ENCODE results near the gene CEP55. TPM values are rescaled to one million over a fixed set of nuclear protein-coding genes. Genes with fewer than 3 reads are reported as not detected.

The CEP55 gene
- polyA plus RNA-seq, 2 donors = 8.3 to 11.5 TPM

DNA sequence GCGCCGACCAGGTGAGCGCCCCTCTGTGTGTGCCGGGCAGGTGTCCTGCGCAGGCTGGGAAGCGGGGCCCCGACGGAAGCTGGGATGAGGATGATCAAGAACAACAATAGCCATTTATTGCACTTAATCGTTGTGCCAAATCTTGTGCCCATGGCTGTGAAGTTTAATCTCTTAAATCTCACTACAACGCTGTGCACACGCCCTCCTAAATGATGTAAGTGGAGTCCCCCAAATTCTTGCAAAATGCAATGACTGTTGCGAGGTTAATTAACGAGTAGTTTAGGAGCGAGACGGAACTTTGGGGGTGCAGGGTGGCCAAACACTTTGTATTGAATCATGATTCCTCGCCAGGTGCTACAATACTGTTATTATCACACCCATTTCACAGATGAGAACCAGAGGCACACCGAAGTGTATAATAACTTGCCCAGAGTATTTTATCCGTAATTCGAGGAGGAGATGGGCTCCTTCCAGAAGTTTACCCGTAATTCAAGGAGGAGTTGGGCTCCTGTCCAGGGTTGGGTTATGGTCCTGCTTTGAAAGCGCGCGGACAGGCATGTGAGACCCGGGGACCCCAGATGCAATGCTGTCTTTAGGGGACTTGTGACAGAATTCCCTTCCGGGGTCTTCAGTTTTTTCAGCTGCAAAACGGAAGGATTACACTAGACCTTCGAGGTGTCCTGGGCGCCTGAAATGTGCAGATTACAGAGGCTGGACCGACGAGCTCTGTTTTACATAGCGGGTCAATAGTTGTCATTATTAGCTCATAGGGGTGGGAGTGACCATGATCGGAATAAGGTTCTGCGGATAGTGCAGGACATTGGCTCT lies 71.1 kb downstream of the CEP55 start:
- Histone ChIP-seq H3K36me3 (ENCODE audit: control insufficient read depth in 2 of 2, insufficient read depth in 2 of 2, low read length in 1 of 2) (no peaks in the 10 kb centered on the region), H3K4me1 (ENCODE audit: control insufficient read depth in 2 of 2, insufficient read depth in 2 of 2, low read length in 1 of 2) (peaks cover under 1 to 7% of the 10 kb centered on the region in 2 donors), H3K27ac (ENCODE audit: low read depth in 2 of 2, low read length in 1 of 2) (no peak overlapping the region), H3K4me3 (ENCODE audit: low read depth in 1 of 2, low read length in 2 of 2) (no peak overlapping the region), H3K27me3 (ENCODE audit: control insufficient read depth in 1 of 2, insufficient read depth in 2 of 2, low read length in 2 of 2) (peaks cover 8 to 14% of the 10 kb centered on the region in 2 donors), H3K9me3 (ENCODE audit: control insufficient read depth in 2 of 2, insufficient read depth in 1 of 2, low read depth in 1 of 2, low read length in 1 of 2) (no peaks in the 10 kb centered on the region)
- WGBS, 2 donors = 15 to 17% methylated on average over 33 of the region's 33 CpGs

DNA sequence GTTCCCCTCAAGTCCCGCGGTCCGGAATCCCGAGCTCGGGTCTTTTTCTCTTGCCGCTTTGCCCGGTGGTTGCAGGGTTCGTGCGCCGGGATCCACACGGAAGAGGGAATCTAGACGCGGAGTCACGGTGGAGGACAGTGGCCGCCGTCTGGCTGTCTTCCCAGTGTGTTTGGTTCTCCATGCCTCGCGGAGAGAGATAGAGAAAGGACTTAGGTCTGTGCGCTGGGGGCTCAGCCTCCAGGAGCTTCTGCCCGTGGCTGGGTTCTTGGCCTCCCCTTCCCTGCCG lies 71.6 kb downstream of the CEP55 start:
- no peaks in the 10 kb centered on the region for H3K9me3 ChIP-seq (ENCODE audit: control insufficient read depth in 2 of 2, insufficient read depth in 1 of 2, low read depth in 1 of 2, low read length in 1 of 2)
- H3K4me3 ChIP-seq (ENCODE audit: low read depth in 1 of 2, low read length in 2 of 2) = no peak overlapping the region
- H3K4me1 ChIP-seq (ENCODE audit: control insufficient read depth in 2 of 2, insufficient read depth in 2 of 2, low read length in 1 of 2) = peaks cover 2 to 7% of the 10 kb centered on the region in 2 donors
- 10 to 20% methylated on average over 21 of the region's 21 CpGs for WGBS, 2 donors
- no peak overlapping the region for H3K27ac ChIP-seq (ENCODE audit: low read depth in 2 of 2, low read length in 1 of 2)
- H3K27me3 ChIP-seq (ENCODE audit: control insufficient read depth in 1 of 2, insufficient read depth in 2 of 2, low read length in 2 of 2) = peaks cover 8 to 14% of the 10 kb centered on the region in 2 donors
- H3K36me3 ChIP-seq (ENCODE audit: control insufficient read depth in 2 of 2, insufficient read depth in 2 of 2, low read length in 1 of 2) = no peaks in the 10 kb centered on the region

DNA sequence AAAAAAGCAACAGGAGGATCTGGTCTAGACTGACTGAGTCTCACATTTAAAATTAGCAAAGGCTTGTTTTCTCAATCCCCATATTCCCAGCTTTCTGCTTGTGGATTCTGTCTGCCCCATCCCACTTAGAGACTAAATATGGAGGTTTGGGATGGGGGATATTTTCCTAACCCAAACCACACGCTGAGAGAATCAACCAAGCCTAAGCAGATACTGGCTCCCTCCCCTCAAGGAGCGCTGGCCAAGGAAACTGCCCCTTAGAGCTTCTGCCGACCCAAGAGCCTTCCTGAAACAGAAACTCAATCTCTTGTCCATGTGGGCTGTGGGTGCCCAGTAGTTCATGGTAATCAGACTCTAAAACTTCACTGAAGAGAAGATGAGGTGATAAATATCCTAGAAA lies 74.0 kb downstream of the CEP55 start:
- 62 to 77% methylated on average over 3 of the region's 3 CpGs for WGBS, 2 donors
- H3K27me3 ChIP-seq (ENCODE audit: control insufficient read depth in 1 of 2, insufficient read depth in 2 of 2, low read length in 2 of 2) = peaks cover 8 to 14% of the 10 kb centered on the region in 2 donors
- no peaks in the 10 kb centered on the region for H3K36me3 ChIP-seq (ENCODE audit: control insufficient read depth in 2 of 2, insufficient read depth in 2 of 2, low read length in 1 of 2)
- H3K4me3 ChIP-seq (ENCODE audit: low read depth in 1 of 2, low read length in 2 of 2) = no peak overlapping the region
- no peaks in the 10 kb centered on the region for H3K9me3 ChIP-seq (ENCODE audit: control insufficient read depth in 2 of 2, insufficient read depth in 1 of 2, low read depth in 1 of 2, low read length in 1 of 2)
- peaks cover 2 to 7% of the 10 kb centered on the region in 2 donors for H3K4me1 ChIP-seq (ENCODE audit: control insufficient read depth in 2 of 2, insufficient read depth in 2 of 2, low read length in 1 of 2)
- H3K27ac ChIP-seq (ENCODE audit: low read depth in 2 of 2, low read length in 1 of 2) = no peak overlapping the region

DNA sequence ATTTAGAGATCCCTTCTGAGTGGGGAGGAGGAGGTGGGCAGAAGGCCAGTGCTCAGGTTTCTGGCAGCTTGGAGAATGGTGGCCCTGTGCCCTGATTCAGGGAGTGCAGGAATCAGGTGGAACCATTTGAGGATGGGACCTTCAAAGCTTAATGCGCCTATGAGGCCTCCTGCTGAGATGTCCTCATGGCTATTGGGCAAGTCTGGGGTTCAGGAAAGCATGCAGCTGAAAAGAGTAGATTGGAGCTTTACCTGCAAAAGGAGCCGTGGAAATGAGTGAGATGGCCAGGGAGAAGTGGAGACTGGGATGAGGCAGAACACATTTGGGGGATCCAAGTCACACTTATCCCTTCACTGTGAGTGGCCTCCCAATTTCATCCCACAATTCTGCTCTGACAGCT lies 76.2 kb downstream of the CEP55 start:
- Histone ChIP-seq H3K27me3 (ENCODE audit: control insufficient read depth in 1 of 2, insufficient read depth in 2 of 2, low read length in 2 of 2) (peaks cover 2 to 3% of the 10 kb centered on the region in 2 donors), H3K36me3 (ENCODE audit: control insufficient read depth in 2 of 2, insufficient read depth in 2 of 2, low read length in 1 of 2) (no peaks in the 10 kb centered on the region), H3K4me1 (ENCODE audit: control insufficient read depth in 2 of 2, insufficient read depth in 2 of 2, low read length in 1 of 2) (peaks cover 0 to 2% of the 10 kb centered on the region in 2 donors), H3K4me3 (ENCODE audit: low read depth in 1 of 2, low read length in 2 of 2) (no peak overlapping the region), H3K27ac (ENCODE audit: low read depth in 2 of 2, low read length in 1 of 2) (no peak overlapping the region), H3K9me3 (ENCODE audit: control insufficient read depth in 2 of 2, insufficient read depth in 1 of 2, low read depth in 1 of 2, low read length in 1 of 2) (no peaks in the 10 kb centered on the region)
- WGBS, 2 donors = 89 to 91% methylated on average over 2 of the region's 2 CpGs

DNA sequence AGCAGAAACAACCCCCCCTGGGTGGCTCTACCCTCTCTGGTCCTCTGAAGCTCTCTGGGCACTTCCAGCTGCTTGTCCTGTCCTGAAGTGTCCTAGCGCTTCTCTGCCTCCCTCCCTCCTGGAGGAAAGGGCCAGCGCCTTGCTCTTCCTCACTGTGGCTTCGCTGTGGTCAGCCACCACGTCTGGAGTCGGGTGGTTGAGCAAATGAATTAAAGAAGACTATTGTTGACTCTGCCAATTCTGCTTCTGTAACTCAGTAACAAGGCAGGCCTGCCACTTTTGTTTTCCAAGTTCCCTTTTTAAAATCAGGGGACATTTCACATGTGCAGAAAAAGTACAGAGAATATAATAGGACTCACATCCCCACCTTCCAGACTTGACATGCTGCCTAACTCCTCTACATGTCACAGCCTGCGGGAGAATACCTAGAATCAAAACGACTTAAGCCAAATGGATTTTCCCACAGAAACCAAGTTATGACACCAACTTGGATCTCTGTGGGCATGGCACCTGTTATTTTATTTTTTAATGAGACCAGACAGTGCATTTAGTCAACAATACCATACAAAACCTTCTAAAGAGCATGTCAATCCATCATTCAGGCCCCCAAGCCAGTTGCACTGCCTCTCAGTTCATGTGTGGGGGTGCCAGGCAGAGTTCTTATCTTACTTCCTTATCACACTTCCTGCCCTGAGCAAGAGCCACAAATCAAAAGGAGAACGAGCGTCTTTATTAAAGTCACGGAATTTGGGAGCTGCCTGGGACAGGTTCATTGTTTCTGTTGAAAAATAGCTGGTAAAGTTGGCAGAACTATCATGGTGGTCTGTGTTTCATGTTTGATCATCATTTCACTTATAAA lies 76.9 kb downstream of the CEP55 start:
- 29 to 32% methylated on average over 10 of the region's 10 CpGs for WGBS, 2 donors
- Histone ChIP-seq H3K27me3 (ENCODE audit: control insufficient read depth in 1 of 2, insufficient read depth in 2 of 2, low read length in 2 of 2) (no peaks in the 10 kb centered on the region), H3K4me1 (ENCODE audit: control insufficient read depth in 2 of 2, insufficient read depth in 2 of 2, low read length in 1 of 2) (peaks cover 0 to 2% of the 10 kb centered on the region in 2 donors), H3K9me3 (ENCODE audit: control insufficient read depth in 2 of 2, insufficient read depth in 1 of 2, low read depth in 1 of 2, low read length in 1 of 2) (no peaks in the 10 kb centered on the region), H3K4me3 (ENCODE audit: low read depth in 1 of 2, low read length in 2 of 2) (no peak overlapping the region), H3K36me3 (ENCODE audit: control insufficient read depth in 2 of 2, insufficient read depth in 2 of 2, low read length in 1 of 2) (no peaks in the 10 kb centered on the region), H3K27ac (ENCODE audit: low read depth in 2 of 2, low read length in 1 of 2) (no peak overlapping the region)

DNA sequence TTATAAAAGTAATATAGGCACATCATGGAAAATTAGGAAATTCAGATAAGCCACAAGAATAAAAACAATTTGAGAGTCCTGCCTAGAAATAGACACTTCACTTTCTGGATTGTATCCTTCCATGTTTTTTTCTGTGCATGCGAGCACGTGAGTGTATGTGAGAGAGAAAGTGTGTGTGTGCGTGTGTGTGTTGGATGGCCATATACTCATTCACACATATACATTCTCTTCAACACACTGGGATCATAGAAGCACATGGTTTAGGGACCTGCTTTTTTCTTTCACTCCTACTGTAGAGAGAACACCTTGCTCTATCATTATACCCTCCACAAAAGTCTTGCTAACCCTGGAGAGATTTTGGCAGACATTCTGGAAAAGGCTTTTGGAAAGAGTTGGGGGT lies 77.5 kb downstream of the CEP55 start:
- Histone ChIP-seq H3K4me1 (ENCODE audit: control insufficient read depth in 2 of 2, insufficient read depth in 2 of 2, low read length in 1 of 2) (peaks cover 0 to 2% of the 10 kb centered on the region in 2 donors), H3K27me3 (ENCODE audit: control insufficient read depth in 1 of 2, insufficient read depth in 2 of 2, low read length in 2 of 2) (no peaks in the 10 kb centered on the region), H3K27ac (ENCODE audit: low read depth in 2 of 2, low read length in 1 of 2) (no peak overlapping the region), H3K9me3 (ENCODE audit: control insufficient read depth in 2 of 2, insufficient read depth in 1 of 2, low read depth in 1 of 2, low read length in 1 of 2) (no peaks in the 10 kb centered on the region), H3K36me3 (ENCODE audit: control insufficient read depth in 2 of 2, insufficient read depth in 2 of 2, low read length in 1 of 2) (no peaks in the 10 kb centered on the region), H3K4me3 (ENCODE audit: low read depth in 1 of 2, low read length in 2 of 2) (no peak overlapping the region)
- 71 to 76% methylated on average over 3 of the region's 3 CpGs for WGBS, 2 donors

DNA sequence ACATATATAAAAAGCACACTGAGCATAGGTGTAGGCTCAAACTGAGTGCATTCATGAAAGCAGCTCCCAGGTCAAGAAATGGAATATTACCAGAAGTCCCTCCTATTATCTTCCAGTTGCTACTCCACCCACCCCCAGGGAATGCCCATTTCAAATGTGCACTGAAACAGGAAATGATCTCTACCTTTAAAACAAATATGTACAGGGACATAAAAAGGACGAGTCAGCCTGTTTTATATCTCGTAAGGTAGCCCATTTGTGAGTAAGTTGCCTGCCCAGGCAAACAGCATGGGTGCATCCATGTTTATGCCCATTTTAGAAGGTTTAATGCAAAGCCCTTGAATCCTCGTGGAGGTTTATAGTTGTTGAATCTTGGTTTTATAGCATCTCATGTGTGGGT lies 80.5 kb downstream of the CEP55 start:
- Histone ChIP-seq H3K4me1 (ENCODE audit: control insufficient read depth in 2 of 2, insufficient read depth in 2 of 2, low read length in 1 of 2) (peaks cover 0 to 2% of the 10 kb centered on the region in 2 donors), H3K27ac (ENCODE audit: low read depth in 2 of 2, low read length in 1 of 2) (no peak overlapping the region), H3K36me3 (ENCODE audit: control insufficient read depth in 2 of 2, insufficient read depth in 2 of 2, low read length in 1 of 2) (no peaks in the 10 kb centered on the region), H3K9me3 (ENCODE audit: control insufficient read depth in 2 of 2, insufficient read depth in 1 of 2, low read depth in 1 of 2, low read length in 1 of 2) (peaks cover 0 to 1% of the 10 kb centered on the region in 2 donors), H3K27me3 (ENCODE audit: control insufficient read depth in 1 of 2, insufficient read depth in 2 of 2, low read length in 2 of 2) (no peaks in the 10 kb centered on the region), H3K4me3 (ENCODE audit: low read depth in 1 of 2, low read length in 2 of 2) (no peak overlapping the region)
- 52 to 64% methylated on average over 3 of the region's 3 CpGs for WGBS, 2 donors

DNA sequence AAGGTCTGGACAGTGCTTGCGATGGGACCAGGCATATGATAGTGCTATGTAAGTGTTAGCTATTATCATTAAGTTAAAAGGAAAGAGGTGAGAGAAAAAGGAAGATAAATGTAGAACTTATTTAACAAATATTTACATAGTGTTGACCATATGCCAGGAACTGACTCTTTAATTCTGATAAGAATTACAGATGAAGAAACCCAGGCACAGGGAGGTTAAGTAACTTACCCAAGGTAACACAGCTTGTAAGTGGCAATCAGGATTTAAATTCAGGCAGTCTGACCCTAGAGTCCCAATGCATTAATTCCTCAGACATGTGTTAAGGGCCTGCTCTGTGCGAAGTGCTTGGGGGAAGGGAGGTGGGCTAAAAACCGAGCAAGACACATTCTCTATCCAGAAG lies 81.2 kb downstream of the CEP55 start:
- Histone ChIP-seq H3K27me3 (ENCODE audit: control insufficient read depth in 1 of 2, insufficient read depth in 2 of 2, low read length in 2 of 2) (no peaks in the 10 kb centered on the region), H3K9me3 (ENCODE audit: control insufficient read depth in 2 of 2, insufficient read depth in 1 of 2, low read depth in 1 of 2, low read length in 1 of 2) (peaks cover 0 to 1% of the 10 kb centered on the region in 2 donors), H3K4me3 (ENCODE audit: low read depth in 1 of 2, low read length in 2 of 2) (no peak overlapping the region), H3K36me3 (ENCODE audit: control insufficient read depth in 2 of 2, insufficient read depth in 2 of 2, low read length in 1 of 2) (no peaks in the 10 kb centered on the region), H3K4me1 (ENCODE audit: control insufficient read depth in 2 of 2, insufficient read depth in 2 of 2, low read length in 1 of 2) (peaks cover 0 to 1% of the 10 kb centered on the region in 2 donors), H3K27ac (ENCODE audit: low read depth in 2 of 2, low read length in 1 of 2) (no peak overlapping the region)
- 87 to 90% methylated on average over 3 of the region's 3 CpGs for WGBS, 2 donors
